Activated CD4-positive, CD25-positive, alpha-beta regulatory T cell treated with anti-CD3 and anti-CD28 coated beads, Interleukin-2, amount 50 U/mL, for 16 hours (primary cell): Measurements from ENCODE around the gene LRMDA.

Source experiments
- DNase-seq: peaks from one replicate; pipeline ENCODE4 v3.0.0-alpha.2; 2020; ENCODE audit warnings: low read depth, low spot score

The LRMDA gene

DNA sequence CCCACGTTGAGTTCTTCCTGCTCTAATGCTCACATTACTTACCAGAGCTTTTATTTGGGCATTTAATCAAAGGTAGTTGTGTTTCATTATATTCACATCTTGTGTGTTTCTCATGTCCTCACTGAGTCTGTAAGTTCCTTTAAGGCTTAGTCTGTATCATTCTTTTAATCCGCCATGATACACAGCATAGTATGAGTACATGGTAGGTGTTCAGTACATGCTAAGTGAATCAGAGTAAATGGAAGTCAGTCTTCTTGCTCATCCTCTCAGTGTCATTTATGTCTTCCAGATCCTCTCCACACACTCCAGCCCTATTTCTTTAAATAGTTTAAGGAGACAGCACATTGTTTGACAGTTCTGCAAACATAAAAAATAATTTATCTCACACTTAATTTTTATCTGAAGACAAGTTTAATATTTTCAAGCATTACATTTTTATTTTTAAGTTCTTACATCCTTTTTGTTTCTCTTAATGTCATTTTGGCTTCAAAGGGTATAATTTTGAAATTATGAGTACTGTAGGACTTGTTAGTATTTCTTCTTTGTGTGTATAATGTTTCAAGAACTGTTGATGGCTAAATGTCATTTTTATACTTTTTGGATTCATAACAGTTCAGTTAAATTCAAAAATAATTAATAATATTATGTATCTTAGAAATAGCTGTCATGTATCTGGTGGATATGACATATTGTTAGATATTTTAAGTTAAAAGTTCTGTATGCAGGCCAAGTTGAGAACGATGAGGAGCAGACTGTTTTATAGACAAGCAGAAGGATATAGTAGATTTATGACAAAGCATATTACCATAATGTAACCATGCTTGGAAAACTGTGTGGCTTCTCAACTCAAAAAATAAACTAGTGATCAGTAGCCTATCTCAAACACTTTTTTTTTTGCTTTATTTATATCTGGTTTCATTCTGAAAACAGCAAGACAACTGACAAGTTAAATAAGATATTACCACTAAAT is 342.7 kb downstream of the LRMDA start:
- no peak for DNase-seq

DNA sequence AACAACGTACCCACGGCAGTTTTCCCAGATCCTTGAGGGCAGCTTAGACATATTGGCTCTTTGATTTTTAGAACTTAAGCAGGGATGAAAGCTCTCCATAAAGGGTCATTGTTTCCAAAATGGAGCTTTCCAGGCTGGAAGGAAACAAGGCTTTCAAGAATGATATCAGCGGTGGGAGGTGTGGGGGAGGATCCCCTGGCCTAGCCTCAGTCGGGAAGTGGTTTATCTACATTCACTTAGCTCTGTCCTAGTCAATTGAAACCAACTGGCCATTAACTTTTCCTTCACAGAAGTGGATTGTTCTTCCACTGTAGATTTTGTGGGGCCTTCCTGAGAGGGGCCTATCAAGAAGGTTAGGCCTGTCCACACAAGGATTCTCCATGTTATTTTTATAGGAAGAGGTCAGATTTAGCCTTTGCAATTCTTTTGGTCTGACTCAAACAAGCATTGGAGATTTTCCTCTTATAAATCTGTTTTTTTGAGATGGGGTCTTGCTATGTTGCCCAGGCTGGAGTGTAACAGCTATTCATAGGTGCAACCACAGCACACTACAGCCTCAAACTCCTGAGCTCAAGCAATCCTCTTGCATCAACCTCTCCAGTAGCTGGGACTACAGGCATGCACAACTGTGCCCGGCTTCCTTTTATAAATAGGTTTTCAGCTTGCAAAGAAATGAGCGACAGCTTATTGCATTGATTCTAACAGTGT is 343.5 kb downstream of the LRMDA start:
- DNase-seq: no peak

GRCh38 chr10:75776738-75777504 is 345.5 kb downstream of the LRMDA start:
- DNase-seq: no peak

- no peak for DNase-seq
Observed at GRCh38 chr10:75778665-75779064, 347.2 kb downstream of the LRMDA start.

- no peak for DNase-seq
Observed at GRCh38 chr10:75779276-75779675, 347.9 kb downstream of the LRMDA start.

DNA sequence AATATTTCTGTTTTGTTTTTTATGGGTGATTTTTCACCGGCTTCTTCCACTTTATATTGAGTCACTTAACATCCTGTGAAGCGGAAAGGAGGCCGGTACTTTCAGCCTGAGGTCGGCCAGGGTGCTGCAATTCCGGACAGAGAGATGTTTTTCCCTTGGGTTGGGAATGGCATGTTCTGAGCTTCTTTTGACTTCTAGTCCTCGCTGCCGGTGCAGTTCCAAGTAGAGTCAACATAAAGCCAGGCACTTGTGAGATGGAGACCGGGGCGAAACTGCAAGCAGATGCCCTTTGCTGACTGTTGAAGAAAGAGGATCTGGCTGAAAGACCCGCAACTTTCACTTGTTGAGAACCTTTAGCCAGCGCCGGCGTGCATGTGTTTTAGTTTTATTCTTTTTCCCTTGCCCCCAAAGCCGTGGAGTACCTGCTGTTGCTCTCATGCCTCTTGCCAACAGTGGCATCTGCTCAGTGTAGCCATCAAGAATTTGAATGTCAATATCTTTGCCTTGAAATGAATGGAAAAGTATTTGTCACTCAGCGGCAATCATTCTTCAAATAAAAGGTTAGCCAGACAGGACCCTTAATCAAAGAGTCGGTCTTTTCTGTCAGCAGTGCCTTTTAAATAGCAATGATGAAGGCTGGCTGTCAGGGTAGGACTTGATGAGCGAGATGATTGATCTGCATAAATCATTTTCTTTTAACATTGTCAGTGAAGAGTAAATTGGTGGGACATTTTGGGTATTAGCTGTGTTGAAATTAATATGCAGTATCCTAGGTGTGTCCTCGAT is 351.2 kb downstream of the LRMDA start:
- DNase-seq: no peak

- no peak for DNase-seq
Observed at GRCh38 chr10:75788394-75789205, 357.2 kb downstream of the LRMDA start.

DNA sequence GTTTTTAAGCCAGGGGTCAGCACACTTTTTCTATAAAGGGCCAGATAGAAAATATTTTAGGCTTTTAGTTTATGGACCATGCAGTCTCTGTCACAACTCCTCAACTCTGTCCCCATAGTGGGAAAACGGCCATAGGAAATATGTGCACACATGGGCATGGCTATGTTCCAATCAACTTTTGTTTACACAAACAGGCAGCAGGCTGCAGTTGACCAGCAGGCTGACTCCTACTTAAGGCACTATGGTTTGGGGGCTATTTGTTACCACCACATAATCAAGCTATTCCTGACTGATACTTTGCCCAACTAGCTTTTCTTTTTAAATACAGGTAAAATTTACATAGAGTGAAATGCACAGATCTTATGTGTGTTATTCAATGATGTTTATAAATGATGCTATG is 362.4 kb downstream of the LRMDA start:
- DNase-seq: no peak

GRCh38 chr10:75801121-75801520 is 369.7 kb downstream of the LRMDA start:
- no peak for DNase-seq

- DNase-seq: no peak
Observed at GRCh38 chr10:75801661-75802060, 370.2 kb downstream of the LRMDA start.

GRCh38 chr10:75803121-75803520 is 371.7 kb downstream of the LRMDA start:
- no peak for DNase-seq

- DNase-seq: no peak
Observed at GRCh38 chr10:75803816-75804552, 372.6 kb downstream of the LRMDA start.

DNA sequence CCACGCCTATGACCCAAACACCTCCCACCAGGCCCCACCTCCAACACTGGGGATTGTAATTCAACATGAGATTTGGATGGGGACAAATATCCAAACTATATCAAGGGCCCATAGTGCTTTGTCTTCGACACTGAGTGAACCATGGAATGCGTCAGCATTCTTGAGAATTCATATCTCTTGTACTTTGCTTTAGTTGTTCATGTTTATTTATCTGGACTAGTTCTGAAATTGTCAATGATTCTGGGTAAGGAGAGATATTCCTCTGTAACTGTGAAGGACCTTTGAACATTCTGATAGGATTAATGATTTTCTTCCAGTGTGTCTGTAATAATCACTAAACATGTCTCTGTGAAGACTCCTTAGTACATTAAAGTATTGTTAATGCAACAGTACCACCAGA is 374.8 kb downstream of the LRMDA start:
- no peak for DNase-seq

- DNase-seq: no peak
Observed at GRCh38 chr10:75807456-75807855, 376.0 kb downstream of the LRMDA start.

GRCh38 chr10:75809003-75809402 is 377.6 kb downstream of the LRMDA start:
- no peak for DNase-seq

DNA sequence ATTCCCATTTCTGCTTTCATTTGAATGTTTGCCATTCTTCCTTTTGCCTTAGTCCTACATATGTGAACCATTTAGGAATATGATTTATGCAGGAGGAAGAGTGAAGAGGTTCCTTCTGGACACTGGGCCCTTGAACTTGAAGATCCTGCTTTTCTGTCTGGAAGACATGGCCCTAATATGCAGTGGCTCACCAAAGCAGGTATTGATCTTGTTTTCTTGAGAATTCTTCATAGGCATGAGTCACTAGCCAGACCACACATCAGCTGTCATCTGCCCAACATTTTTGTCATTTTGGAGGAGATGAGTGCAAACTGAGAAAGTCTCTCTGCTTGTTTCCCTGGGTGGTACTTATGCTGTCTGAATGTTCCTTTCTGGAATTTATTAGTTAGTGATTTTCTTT is 382.6 kb downstream of the LRMDA start:
- DNase-seq: no peak

- no peak for DNase-seq
Observed at GRCh38 chr10:75815066-75815465, 383.6 kb downstream of the LRMDA start.

GRCh38 chr10:75817198-75817597 is 385.8 kb downstream of the LRMDA start:
- no peak for DNase-seq

DNA sequence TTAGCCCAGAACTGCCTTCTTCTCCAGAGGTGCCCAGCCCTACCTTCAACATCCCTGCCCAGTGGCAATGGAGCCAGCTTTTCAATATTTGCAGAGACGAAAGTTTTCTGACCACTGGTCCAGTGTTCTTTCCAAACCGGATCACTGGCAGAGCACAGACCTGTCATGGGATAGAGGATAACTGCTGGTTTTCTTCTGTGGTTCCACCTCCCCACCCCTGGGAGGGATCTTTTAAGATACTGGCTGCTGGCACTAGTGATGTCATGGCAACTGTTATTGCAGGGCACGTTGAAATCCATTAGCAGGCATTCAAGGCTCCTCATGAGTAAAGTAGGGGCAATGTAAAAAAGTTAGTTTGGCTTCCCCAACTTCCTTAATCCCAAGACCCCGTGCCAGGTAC is 387.1 kb downstream of the LRMDA start:
- no peak for DNase-seq

- DNase-seq: no peak
Observed at GRCh38 chr10:75825235-75825634, 393.8 kb downstream of the LRMDA start.
